PC-3 (cell line): ENCODE results near the gene RCAN1. TPM values are rescaled to one million over a fixed set of nuclear protein-coding genes. Genes with fewer than 3 reads are reported as not detected.

ENCODE experiments used
- ATAC-seq: fragments of 200-7000 bp; cut with Tn5 transposase; 2 replicates; pipeline ENCODE4 v1.9.1; 2020; ENCODE audit warnings: mild to moderate bottlenecking, moderate library complexity
- BruUV-seq: library from RNA; stranded (reverse); fragments of 400-500 nt; replicated peaks from 2 replicates; lab custom pipeline; 2021; lab: Mats Ljungman, UMichigan
- CTCF ChIA-PET: fragments of 300-600 bp; sonication (Branson Sonifier 250); formaldehyde crosslinking; loops from one replicate; lab custom pipeline; 2022; ENCODE audit warnings: antibody characterized with exemption; lab: Charles Lee
- POLR2A ChIA-PET: fragments of 300-600 bp; sonication (Branson Sonifier 250); formaldehyde crosslinking; loops from one replicate; lab custom pipeline; 2022; ENCODE audit warnings: antibody characterized with exemption; ENCODE audit not compliant: unreplicated experiment; lab: Charles Lee
- DNase-seq: peaks from one replicate; pipeline ENCODE4 v3.0.0-alpha.2; 2015
- H2AFZ ChIP-seq: fragments of 300-600 bp; sonication (generic); 2 replicates; pipeline ENCODE4 v1.6.0; 2016; ENCODE audit warnings: antibody characterized with exemption, low read length
- H3F3A ChIP-seq: fragments of 300-600 bp; sonication (generic); one replicate; pipeline ENCODE4 v1.6.0; 2017; ENCODE audit warnings: antibody characterized with exemption, low read length, control low read depth, mild to moderate bottlenecking; ENCODE audit not compliant: unreplicated experiment
- H3K27ac ChIP-seq: fragments of 300-600 bp; sonication (generic); 2 replicates; pipeline ENCODE4 v1.5.1; 2016; ENCODE audit warnings: mild to moderate bottlenecking, low read length
- H3K27me3 ChIP-seq: fragments of 300-600 bp; sonication (generic); 2 replicates; pipeline ENCODE4 v1.6.1; 2016; ENCODE audit warnings: low read length, mixed read lengths
- H3K36me3 ChIP-seq: fragments of 300-600 bp; sonication (generic); 2 replicates; pipeline ENCODE4 v1.6.1; 2016; ENCODE audit warnings: low read depth, mixed run types, low read length, mixed read lengths
- H3K4me1 ChIP-seq: fragments of 300-600 bp; sonication (generic); 2 replicates; pipeline ENCODE4 v1.5.1; 2016; ENCODE audit warnings: low read length; ENCODE audit not compliant: insufficient read depth
- H3K4me2 ChIP-seq: fragments of 300-600 bp; sonication (generic); 2 replicates; pipeline ENCODE4 v1.6.0; 2016; ENCODE audit warnings: low read length
- H3K4me3 ChIP-seq: fragments of 300-600 bp; sonication (generic); 2 replicates; pipeline ENCODE4 v1.5.1; 2016; ENCODE audit warnings: mild to moderate bottlenecking, low read length, mixed read lengths
- H3K79me2 ChIP-seq: fragments of 300-600 bp; sonication (generic); 2 replicates; pipeline ENCODE4 v1.6.1; 2017; ENCODE audit warnings: low read length, mixed read lengths
- H3K9ac ChIP-seq: fragments of 300-600 bp; sonication (generic); 2 replicates; pipeline ENCODE4 v1.6.0; 2016; ENCODE audit warnings: mild to moderate bottlenecking, low read length
- H3K9me2 ChIP-seq: fragments of 300-600 bp; sonication (generic); replicated peaks from 2 replicates; pipeline ENCODE4 v1.6.1; 2016; ENCODE audit warnings: mixed run types, low read length, mixed read lengths
- H3K9me3 ChIP-seq: fragments of 300-600 bp; sonication (generic); 2 replicates; pipeline ENCODE4 v1.6.1; 2016; ENCODE audit warnings: low read length, mixed read lengths
- H4K20me1 ChIP-seq: fragments of 300-600 bp; sonication (generic); 2 replicates; pipeline ENCODE4 v1.6.1; 2016; ENCODE audit warnings: low read length, mixed read lengths
- EZH2 ChIP-seq: fragments of 300-600 bp; sonication (generic); IDR thresholded peaks from one replicate; pipeline ENCODE4 v1.6.1; 2017; ENCODE audit warnings: antibody characterized with exemption, mild to moderate bottlenecking, low read length; ENCODE audit not compliant: unreplicated experiment
- EZH2phosphoT487 ChIP-seq: fragments of 300-600 bp; sonication (generic); IDR thresholded peaks from 2 replicates; pipeline ENCODE4 v1.6.1; 2018; ENCODE audit warnings: mild to moderate bottlenecking, antibody characterized with exemption, low read length, borderline replicate concordance
- intact Hi-C: fragments of 100-400 bp; cut with micrococcal nuclease; formaldehyde crosslinking; loops from 2 replicates; pipeline ENCODE4 v1.9.0; 2023
- total RNA-seq: library from RNA; depleted of rRNA; stranded (reverse); fragments of >200 nt; gene quantifications from 2 replicates; pipeline ENCODE4 v1.2.3, GENCODE V29; 2014
- TF ChIP-seq, protein P1 (sequence below): fragments of 300-600 bp; sonication (generic); conservative IDR thresholded peaks from 2 replicates; pipeline ENCODE4 v1.5.1; 2017; ENCODE audit warnings: antibody characterized with exemption, low read depth, mild to moderate bottlenecking, low read length

RCAN1 gene
- total RNA-seq, 1 experiment from 2014 or later = 26.2 TPM

DNA sequence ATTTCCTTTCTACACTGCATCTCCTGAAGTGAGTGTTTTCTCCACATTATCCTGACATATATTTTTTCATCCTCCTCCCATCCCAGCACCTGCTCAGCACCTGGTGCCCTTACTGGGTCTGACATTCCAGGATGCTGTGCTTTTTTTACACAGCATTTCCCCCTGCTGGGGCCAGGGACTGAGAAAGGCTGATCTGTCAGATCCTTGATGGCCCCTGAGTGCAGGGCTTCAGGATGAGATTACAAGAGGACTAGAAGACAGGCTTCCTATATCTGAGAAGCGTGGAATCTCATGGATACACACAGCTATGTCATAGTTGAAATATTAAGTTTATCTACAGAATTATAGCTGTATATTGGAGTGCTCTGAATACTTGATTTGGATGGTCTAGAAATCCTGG, 24.4 kb downstream of the RCAN1 start:
- BruUV-seq = no TSS peak
- no peaks in the 10 kb centered on the region for H3K4me1 ChIP-seq
- H3K79me2 ChIP-seq = no peaks in the 10 kb centered on the region
- no peak overlapping the region for H3K27ac ChIP-seq
- DNase-seq = no peak
- H3K9me2 ChIP-seq = no peaks in the 10 kb centered on the region
- no peaks in the 10 kb centered on the region for H3K9me3 ChIP-seq
- ChIA-PET CTCF (interaction anchor here (0.6 kb wide), 1 partner anchor 22 kb away, joined by 3 read pairs; no protein-coding TSS in a partner anchor), POLR2A (no interaction called here)
- no peaks in the 10 kb centered on the region for H3F3A ChIP-seq
- intact Hi-C loops = no loop called here
- no peaks in the 10 kb centered on the region for H3K36me3 ChIP-seq
- ATAC-seq = no peak
- H3K4me3 ChIP-seq = no peak overlapping the region
- TF ChIP-seq EZH2 (no peak), EZH2phosphoT487 (no peak)
- TF ChIP-seq, protein P1, sequence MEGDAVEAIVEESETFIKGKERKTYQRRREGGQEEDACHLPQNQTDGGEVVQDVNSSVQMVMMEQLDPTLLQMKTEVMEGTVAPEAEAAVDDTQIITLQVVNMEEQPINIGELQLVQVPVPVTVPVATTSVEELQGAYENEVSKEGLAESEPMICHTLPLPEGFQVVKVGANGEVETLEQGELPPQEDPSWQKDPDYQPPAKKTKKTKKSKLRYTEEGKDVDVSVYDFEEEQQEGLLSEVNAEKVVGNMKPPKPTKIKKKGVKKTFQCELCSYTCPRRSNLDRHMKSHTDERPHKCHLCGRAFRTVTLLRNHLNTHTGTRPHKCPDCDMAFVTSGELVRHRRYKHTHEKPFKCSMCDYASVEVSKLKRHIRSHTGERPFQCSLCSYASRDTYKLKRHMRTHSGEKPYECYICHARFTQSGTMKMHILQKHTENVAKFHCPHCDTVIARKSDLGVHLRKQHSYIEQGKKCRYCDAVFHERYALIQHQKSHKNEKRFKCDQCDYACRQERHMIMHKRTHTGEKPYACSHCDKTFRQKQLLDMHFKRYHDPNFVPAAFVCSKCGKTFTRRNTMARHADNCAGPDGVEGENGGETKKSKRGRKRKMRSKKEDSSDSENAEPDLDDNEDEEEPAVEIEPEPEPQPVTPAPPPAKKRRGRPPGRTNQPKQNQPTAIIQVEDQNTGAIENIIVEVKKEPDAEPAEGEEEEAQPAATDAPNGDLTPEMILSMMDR = no peak
- no peak overlapping the region for H3K4me2 ChIP-seq
- no peak overlapping the region for H2AFZ ChIP-seq
- H4K20me1 ChIP-seq = no peaks in the 10 kb centered on the region
- no peak overlapping the region for H3K9ac ChIP-seq
- H3K27me3 ChIP-seq = no peaks in the 10 kb centered on the region

DNA sequence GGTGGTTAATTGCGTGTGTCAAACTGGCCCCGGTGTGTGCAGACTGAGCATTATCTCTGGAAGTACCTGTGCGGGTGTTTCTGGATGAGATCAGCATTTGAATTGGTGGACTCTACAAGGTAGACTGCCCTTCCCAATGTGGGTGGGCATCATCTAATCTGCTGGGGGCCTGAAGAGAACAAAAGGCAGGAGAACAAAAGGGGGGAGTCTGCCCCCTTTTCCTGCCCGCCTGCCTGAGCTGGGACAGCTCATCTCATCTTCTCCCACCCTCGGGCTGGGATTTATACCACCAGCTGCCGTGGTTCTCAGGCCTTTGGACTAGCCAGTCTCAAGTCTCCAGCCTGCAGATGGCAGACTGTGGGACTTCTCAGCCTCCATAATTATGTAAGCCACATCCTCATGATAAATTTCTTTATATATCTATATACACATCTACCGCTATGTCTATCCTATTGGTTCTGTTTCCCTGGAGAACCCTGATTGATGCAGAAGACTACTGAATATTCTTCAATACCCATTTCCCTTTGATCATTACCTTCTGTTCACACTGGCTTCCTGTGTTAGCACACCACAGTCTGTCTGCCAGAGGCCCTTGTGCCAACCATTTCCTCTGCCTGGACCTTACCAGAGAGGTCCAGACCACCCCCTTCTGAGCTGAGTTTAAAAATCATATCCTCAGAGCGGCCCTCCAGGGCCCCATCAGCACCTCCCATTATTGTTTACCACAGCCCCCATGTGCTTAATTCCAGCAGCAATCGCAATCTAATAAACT, 25.2 kb downstream of the RCAN1 start:
- ChIA-PET POLR2A (no interaction called here), CTCF (interaction anchor here (0.6 kb wide), 1 partner anchor 23 kb away, joined by 3 read pairs; no protein-coding TSS in a partner anchor)
- no peaks in the 10 kb centered on the region for H3K4me1 ChIP-seq
- intact Hi-C loops = no loop called here
- H4K20me1 ChIP-seq = no peaks in the 10 kb centered on the region
- no peaks in the 10 kb centered on the region for H3F3A ChIP-seq
- no peaks in the 10 kb centered on the region for H3K9me3 ChIP-seq
- DNase-seq (no peak), ATAC-seq (no peak)
- no peak overlapping the region for H3K4me3 ChIP-seq
- no peaks in the 10 kb centered on the region for H3K27me3 ChIP-seq
- H3K4me2 ChIP-seq = no peak overlapping the region
- H2AFZ ChIP-seq = no peak overlapping the region
- no peaks in the 10 kb centered on the region for H3K9me2 ChIP-seq
- no peak for TF ChIP-seq EZH2
- H3K27ac ChIP-seq = no peak overlapping the region
- H3K9ac ChIP-seq = no peak overlapping the region
- H3K79me2 ChIP-seq = no peaks in the 10 kb centered on the region
- BruUV-seq = no TSS peak
- H3K36me3 ChIP-seq = no peaks in the 10 kb centered on the region

DNA sequence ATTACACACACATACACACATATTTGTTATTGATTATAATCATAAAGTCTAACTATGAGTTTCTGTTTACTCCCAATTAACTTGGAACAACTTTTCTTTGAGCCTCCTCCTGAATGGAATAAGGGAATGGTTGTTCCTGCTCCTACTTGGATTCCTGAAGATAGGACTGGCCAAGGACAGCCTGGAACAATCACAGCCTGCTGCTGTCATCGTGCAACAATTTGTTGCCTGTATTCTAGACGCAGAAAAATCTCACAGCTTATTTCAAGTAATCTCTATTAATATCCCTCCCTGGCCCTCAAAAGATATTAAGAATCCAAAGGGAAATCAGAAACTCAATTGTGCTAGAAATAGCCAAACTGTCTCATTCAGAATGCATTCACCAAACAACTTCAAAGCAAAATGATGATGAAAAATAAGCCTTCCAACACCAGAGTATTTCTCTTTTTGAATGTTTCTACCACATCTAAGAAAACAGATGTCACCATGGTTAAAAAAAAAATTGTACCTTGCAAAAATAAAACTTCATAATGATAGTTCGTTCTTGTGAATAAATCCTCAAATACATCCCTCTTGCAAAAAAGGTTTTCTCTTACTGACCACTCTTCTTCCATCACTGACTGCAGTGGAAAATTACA, 30.9 kb downstream of the RCAN1 start:
- Histone ChIP-seq H3K4me1 (peaks cover 9% of the 10 kb centered on the region), H3K4me3 (no peak overlapping the region), H3K9me3 (no peaks in the 10 kb centered on the region), H3K9me2 (no peaks in the 10 kb centered on the region), H4K20me1 (no peaks in the 10 kb centered on the region), H3K27me3 (no peaks in the 10 kb centered on the region), H3K27ac (no peak overlapping the region), H3K4me2 (no peak overlapping the region), H3K36me3 (no peaks in the 10 kb centered on the region), H3K79me2 (no peaks in the 10 kb centered on the region), H3F3A (no peaks in the 10 kb centered on the region), H3K9ac (no peak overlapping the region), H2AFZ (no peak overlapping the region)
- ATAC-seq = no peak
- TF ChIP-seq, protein P1 = no peak
- no peak for TF ChIP-seq EZH2
- no peak for TF ChIP-seq EZH2phosphoT487
- intact Hi-C loops = no loop called here
- ChIA-PET POLR2A (no interaction called here), CTCF (no interaction called here)
- BruUV-seq = no TSS peak
- no peak for DNase-seq
